BJ (cell line): ENCODE data around the gene ALG8. TPM values are rescaled to one million over a fixed set of nuclear protein-coding genes. Genes with fewer than 3 reads are reported as not detected.

ENCODE experiments used
- CTCF ChIA-PET: fragments of 350-600 bp; formaldehyde crosslinking; extraction: SDS; loops from one replicate; lab custom pipeline; 2021; ENCODE audit warnings: antibody characterized with exemption, inconsistent platforms; lab: Yijun Ruan, JAX
- POLR2A ChIA-PET: fragments of 300-600 bp; sonication (Branson Sonifier 250); formaldehyde crosslinking; extraction: SDS; loops from one replicate; lab custom pipeline; 2021; ENCODE audit warnings: antibody characterized with exemption; lab: Charles Lee
- DNase-seq: peaks from one replicate; pipeline ENCODE4 v3.0.0-alpha.2; 2011; ENCODE audit warnings: low read depth
- H3K27me3 ChIP-seq: 2 replicates; pipeline ENCODE4 v1.6.0; 2011; ENCODE audit warnings: low read length; ENCODE audit not compliant: control insufficient read depth, insufficient read depth
- H3K36me3 ChIP-seq: 2 replicates; pipeline ENCODE4 v1.5.1; 2011; ENCODE audit warnings: low read length; ENCODE audit not compliant: control insufficient read depth, insufficient read depth
- H3K4me3 ChIP-seq: 2 replicates; pipeline ENCODE4 v1.5.1; 2011; ENCODE audit warnings: low read depth, mild to moderate bottlenecking, control low read depth, low read length
- polyA plus RNA-seq: library from polyadenylated mRNA; depleted of rRNA; stranded (reverse); fragments of >200 nt; gene quantifications from 2 replicates; pipeline ENCODE4 v1.2.3, GENCODE V29; 2011
- TF ChIP-seq, protein P1 (sequence below): IDR thresholded peaks from 2 replicates; pipeline ENCODE4 v1.5.1; 2011; ENCODE audit warnings: low read depth, mild to moderate bottlenecking, control low read depth, inconsistent platforms, low read length, moderate library complexity; ENCODE audit not compliant: insufficient read depth

The ALG8 gene
- polyA plus RNA-seq, 1 experiment: 33.9 TPM

DNA sequence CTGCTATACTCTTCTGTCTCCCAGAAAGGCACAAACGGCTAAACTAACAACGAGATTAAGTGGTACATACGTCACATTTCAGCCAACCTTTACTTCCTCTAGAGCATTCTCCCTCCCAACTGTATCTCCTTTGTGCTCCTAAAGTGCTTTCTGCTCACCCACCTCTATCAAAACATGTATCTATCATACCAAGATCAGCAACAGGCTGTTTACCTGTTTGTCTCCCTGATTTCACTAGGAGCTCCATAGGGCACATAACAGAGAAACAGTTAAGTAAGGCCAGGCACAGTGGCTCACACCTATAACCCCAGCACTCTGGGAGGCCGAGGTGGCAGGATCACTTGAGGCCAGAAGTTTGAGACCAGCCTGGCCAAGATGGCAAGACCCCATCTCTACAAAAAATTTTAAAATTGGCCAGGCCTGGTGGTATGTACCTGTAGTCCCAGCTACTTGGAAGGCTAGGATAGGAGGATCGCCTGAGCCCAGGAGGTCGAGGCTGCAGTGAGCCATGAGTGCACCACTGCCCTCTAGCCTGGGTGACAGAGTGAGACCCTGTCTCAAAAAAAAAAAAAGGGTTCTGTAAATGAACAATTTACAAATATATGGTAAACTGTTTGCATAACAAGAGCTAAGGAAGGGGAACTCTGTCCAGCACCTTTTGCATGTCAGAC is 62.6 kb downstream of the ALG8 start:
- TF ChIP-seq, protein P1, sequence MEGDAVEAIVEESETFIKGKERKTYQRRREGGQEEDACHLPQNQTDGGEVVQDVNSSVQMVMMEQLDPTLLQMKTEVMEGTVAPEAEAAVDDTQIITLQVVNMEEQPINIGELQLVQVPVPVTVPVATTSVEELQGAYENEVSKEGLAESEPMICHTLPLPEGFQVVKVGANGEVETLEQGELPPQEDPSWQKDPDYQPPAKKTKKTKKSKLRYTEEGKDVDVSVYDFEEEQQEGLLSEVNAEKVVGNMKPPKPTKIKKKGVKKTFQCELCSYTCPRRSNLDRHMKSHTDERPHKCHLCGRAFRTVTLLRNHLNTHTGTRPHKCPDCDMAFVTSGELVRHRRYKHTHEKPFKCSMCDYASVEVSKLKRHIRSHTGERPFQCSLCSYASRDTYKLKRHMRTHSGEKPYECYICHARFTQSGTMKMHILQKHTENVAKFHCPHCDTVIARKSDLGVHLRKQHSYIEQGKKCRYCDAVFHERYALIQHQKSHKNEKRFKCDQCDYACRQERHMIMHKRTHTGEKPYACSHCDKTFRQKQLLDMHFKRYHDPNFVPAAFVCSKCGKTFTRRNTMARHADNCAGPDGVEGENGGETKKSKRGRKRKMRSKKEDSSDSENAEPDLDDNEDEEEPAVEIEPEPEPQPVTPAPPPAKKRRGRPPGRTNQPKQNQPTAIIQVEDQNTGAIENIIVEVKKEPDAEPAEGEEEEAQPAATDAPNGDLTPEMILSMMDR: no peak
- ChIA-PET POLR2A (interaction anchor here (0.8 kb wide), 1 partner anchor 15 kb away, joined by 3 read pairs; no protein-coding TSS in a partner anchor), CTCF (interaction anchor here (0.7 kb wide), 1 partner anchor 44 kb away, joined by 3 read pairs; no protein-coding TSS in a partner anchor)
- Histone ChIP-seq H3K4me3 (no peak overlapping the region), H3K27me3 (no peaks in the 10 kb centered on the region), H3K36me3 (peaks cover 2% of the 10 kb centered on the region; the same call in 1 of the 2 replicates)
- DNase-seq: no peak

DNA sequence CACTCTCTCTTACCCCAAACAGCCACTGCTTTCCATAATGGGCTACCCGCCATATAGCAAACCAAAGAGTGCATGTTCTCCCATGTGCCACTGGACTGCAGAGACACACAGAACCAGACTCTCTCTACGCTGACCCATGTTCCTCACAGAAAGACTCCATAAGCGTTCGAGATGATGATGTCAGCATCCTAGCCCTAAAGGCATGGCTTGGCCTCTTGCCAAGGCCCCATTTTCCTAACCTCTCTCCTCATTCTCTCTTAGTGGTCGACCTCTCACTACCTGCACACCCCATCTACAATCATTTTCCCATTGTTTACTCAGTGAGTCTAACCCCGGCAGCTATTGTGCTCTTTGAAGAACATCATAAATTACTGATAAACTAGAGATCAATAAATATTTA is 64.7 kb downstream of the ALG8 start:
- Histone ChIP-seq H3K36me3 (peaks cover 4% of the 10 kb centered on the region; the same call in 1 of the 2 replicates), H3K27me3 (no peaks in the 10 kb centered on the region), H3K4me3 (no peak overlapping the region)
- TF ChIP-seq, protein P1: no peak
- ChIA-PET POLR2A (no interaction called here), CTCF (no interaction called here)
- DNase-seq: no peak

DNA sequence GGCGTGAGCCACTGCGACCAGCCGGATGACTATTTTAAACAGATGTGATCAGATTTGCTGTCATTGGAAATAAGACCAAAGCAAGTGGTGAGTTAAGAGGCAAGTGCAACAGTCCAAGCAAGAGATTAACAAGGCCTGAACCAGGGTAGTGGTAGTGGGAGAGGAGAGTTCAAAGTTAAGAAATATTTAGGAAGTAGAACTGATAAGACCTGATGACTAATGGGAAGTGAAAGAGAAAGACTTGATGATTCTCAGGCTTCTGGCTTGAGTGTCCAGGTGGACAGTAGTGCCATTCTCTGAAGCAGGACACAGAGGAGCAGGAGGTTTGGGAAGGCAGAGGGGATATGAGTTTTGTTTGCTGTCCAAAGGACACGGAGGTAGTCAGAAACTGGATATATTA is 67.0 kb downstream of the ALG8 start:
- POLR2A ChIA-PET: no interaction called here
- Histone ChIP-seq H3K4me3 (no peak overlapping the region), H3K27me3 (no peaks in the 10 kb centered on the region), H3K36me3 (peaks cover 6% of the 10 kb centered on the region; the same call in 1 of the 2 replicates)
- TF ChIP-seq, protein P1: no peak
- CTCF ChIA-PET: no interaction called here
- DNase-seq: no peak

DNA sequence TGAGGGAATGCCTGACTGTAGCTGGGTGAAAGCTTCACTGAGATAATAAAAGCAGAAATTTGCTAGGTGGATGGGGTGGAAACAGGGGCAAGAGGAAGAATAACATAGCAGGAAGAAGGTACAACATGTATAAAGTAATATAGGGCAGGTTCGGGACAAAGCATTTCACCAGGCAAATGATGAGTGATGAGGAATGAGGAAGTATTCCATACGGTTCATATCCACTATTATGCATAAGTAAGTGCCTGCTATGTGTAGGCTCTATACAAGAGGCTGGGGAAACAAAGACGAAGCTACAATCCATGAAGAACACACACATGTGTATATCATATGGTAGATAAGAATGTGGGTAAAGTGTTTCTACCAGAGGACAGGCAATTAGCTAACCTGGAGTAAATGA is 67.7 kb downstream of the ALG8 start:
- peaks cover 6% of the 10 kb centered on the region; the same call in 1 of the 2 replicates for H3K36me3 ChIP-seq
- CTCF ChIA-PET: no interaction called here
- no peak for DNase-seq
- no peak overlapping the region for H3K4me3 ChIP-seq
- no peaks in the 10 kb centered on the region for H3K27me3 ChIP-seq
- POLR2A ChIA-PET: no interaction called here
- TF ChIP-seq, protein P1: no peak

DNA sequence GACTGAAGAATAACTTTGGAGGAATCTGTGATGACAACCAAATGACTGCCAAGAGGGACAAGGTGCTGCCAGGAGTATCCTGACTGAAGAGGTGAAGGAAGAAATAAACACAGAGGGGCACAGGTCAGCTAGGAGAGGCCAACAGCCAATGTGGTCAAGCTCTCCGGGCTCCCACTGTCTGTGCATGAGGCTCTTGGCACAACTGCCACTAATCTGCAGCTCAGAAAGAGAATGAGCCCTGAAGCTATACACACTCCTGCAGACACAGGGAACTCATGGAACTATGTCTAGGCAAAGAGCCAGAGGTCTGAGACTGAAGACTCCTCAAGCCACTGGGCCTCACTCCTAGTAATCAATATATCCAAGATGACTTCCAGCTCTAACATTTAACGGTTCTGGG is 68.8 kb downstream of the ALG8 start:
- H3K27me3 ChIP-seq: no peaks in the 10 kb centered on the region
- ChIA-PET CTCF (interaction anchor here (0.6 to 1.2 kb wide), 2 partner anchors 25 to 39 kb away, joined by 3 to 4 read pairs; no protein-coding TSS in a partner anchor), POLR2A (no interaction called here)
- no peak overlapping the region for H3K4me3 ChIP-seq
- peaks cover 6% of the 10 kb centered on the region; the same call in 1 of the 2 replicates for H3K36me3 ChIP-seq
- no peak for DNase-seq
- TF ChIP-seq, protein P1: no peak
